Chondrocyte (in vitro differentiated cells): ENCODE measurements around the gene KIRREL3. TPM values are rescaled to one million over a fixed set of nuclear protein-coding genes. Genes with fewer than 3 reads are reported as not detected.

Experiments used
- DNase-seq: peaks from one replicate; pipeline ENCODE4 v3.0.0; 2021; ENCODE audit warnings: mixed read lengths, low spot score
- H3K27ac Mint-ChIP-seq: one replicate; pipeline ENCODE4 v1.8.0; 2021; ENCODE audit warnings: mild to moderate bottlenecking, moderate library complexity, mixed read lengths; ENCODE audit not compliant: unreplicated experiment
- H3K27me3 Mint-ChIP-seq: 2 replicates; pipeline ENCODE4 v1.8.0; 2021; ENCODE audit warnings: low read depth, mixed read lengths
- H3K36me3 Mint-ChIP-seq: 2 replicates; pipeline ENCODE4 v1.8.0; 2021; ENCODE audit warnings: low read depth, mixed read lengths
- H3K4me1 Mint-ChIP-seq: 2 replicates; pipeline ENCODE4 v1.8.0; 2021; ENCODE audit warnings: low read depth, mild to moderate bottlenecking, mixed read lengths
- H3K4me3 Mint-ChIP-seq: one replicate; pipeline ENCODE4 v1.8.0; 2021; ENCODE audit warnings: mild to moderate bottlenecking, moderate library complexity, mixed read lengths; ENCODE audit not compliant: unreplicated experiment
- H3K9me3 Mint-ChIP-seq: 2 replicates; pipeline ENCODE4 v1.8.0; 2021; ENCODE audit warnings: low read depth, mixed read lengths
- CTCF ChIP-seq: fragments of 200-600 bp; sonication (generic); IDR thresholded peaks from 2 replicates; pipeline ENCODE4 v1.5.0; 2021; ENCODE audit warnings: antibody characterized with exemption, mild to moderate bottlenecking, moderate library complexity
- total RNA-seq: library from RNA; stranded (reverse); gene quantifications from 3 replicates; pipeline ENCODE4 v1.2.1, GENCODE V29; 2021

The KIRREL3 gene
- total RNA-seq, 1 donor from 2014 or later, result 1.2 TPM

GRCh38 chr11:126702987-126703386 is 297.6 kb downstream of the KIRREL3 start:
- Mint-ChIP-seq H3K27me3 (no peaks in the 10 kb centered on the region), H3K27ac (no peak overlapping the region), H3K4me1 (peaks cover 20% of the 10 kb centered on the region), H3K9me3 (no peaks in the 10 kb centered on the region), H3K36me3 (no peaks in the 10 kb centered on the region), H3K4me3 (no peak overlapping the region)
- DNase-seq, result no peak
- TF ChIP-seq CTCF, result no peak

- Mint-ChIP-seq H3K4me1 (peaks cover 12% of the 10 kb centered on the region), H3K9me3 (no peaks in the 10 kb centered on the region), H3K27me3 (no peaks in the 10 kb centered on the region), H3K27ac (no peak overlapping the region), H3K36me3 (no peaks in the 10 kb centered on the region), H3K4me3 (no peak overlapping the region)
- no peak for TF ChIP-seq CTCF
- DNase-seq, result no peak
Observed at GRCh38 chr11:126702165-126702720, 298.3 kb downstream of the KIRREL3 start.

GRCh38 chr11:126701520-126701897 is 299.1 kb downstream of the KIRREL3 start:
- no peaks in the 10 kb centered on the region for H3K36me3 Mint-ChIP-seq
- no peak overlapping the region for H3K4me3 Mint-ChIP-seq
- peaks cover 11% of the 10 kb centered on the region for H3K4me1 Mint-ChIP-seq
- H3K27ac Mint-ChIP-seq, result no peak overlapping the region
- DNase-seq, result no peak
- no peaks in the 10 kb centered on the region for H3K27me3 Mint-ChIP-seq
- no peak for TF ChIP-seq CTCF
- no peaks in the 10 kb centered on the region for H3K9me3 Mint-ChIP-seq

GRCh38 chr11:126700768-126701519 is 299.6 kb downstream of the KIRREL3 start:
- H3K27ac Mint-ChIP-seq, result no peak overlapping the region
- no peaks in the 10 kb centered on the region for H3K27me3 Mint-ChIP-seq
- H3K4me3 Mint-ChIP-seq, result no peak overlapping the region
- H3K36me3 Mint-ChIP-seq, result no peaks in the 10 kb centered on the region
- peaks cover 11% of the 10 kb centered on the region for H3K4me1 Mint-ChIP-seq
- no peak for TF ChIP-seq CTCF
- H3K9me3 Mint-ChIP-seq, result no peaks in the 10 kb centered on the region
- no peak for DNase-seq

GRCh38 chr11:126698576-126698975 is 302.0 kb downstream of the KIRREL3 start:
- Mint-ChIP-seq H3K27ac (no peak overlapping the region), H3K36me3 (no peaks in the 10 kb centered on the region), H3K9me3 (no peaks in the 10 kb centered on the region), H3K4me1 (peaks cover 6% of the 10 kb centered on the region), H3K4me3 (no peak overlapping the region), H3K27me3 (no peaks in the 10 kb centered on the region)
- no peak for TF ChIP-seq CTCF
- no peak for DNase-seq
